Activated T-helper 2 cell treated with anti-CD3 and anti-CD28 coated beads, Interferon-gamma antibody, Interleukin-2, Interleukin-4, amounts not matched to agents 10 μg/mL and 5 μg/mL and 100 μg/mL, durations not matched to agents 14 hours and 24 hours and 36 hours (primary cell): ENCODE data around the gene TOR2A. TPM values are rescaled to one million over a fixed set of nuclear protein-coding genes. Genes with fewer than 3 reads are reported as not detected.
"Not testable (repeated sequence)": the region's sequence is repeated elsewhere in the genome, so short reads cannot be mapped to it uniquely, and the experiment has no call there.

Experiments
- DNase-seq: peaks from one replicate; pipeline ENCODE4 v3.0.0; 2021; ENCODE audit warnings: low spot score
- H3K27ac Mint-ChIP-seq: one replicate; pipeline ENCODE4 v1.8.0; 2021; ENCODE audit warnings: mixed read lengths
- H3K27me3 Mint-ChIP-seq: one replicate; pipeline ENCODE4 v1.8.0; 2021; ENCODE audit warnings: low read depth, mixed read lengths
- H3K36me3 Mint-ChIP-seq: one replicate; pipeline ENCODE4 v1.8.0; 2021; ENCODE audit warnings: low read depth, mixed read lengths
- H3K4me1 Mint-ChIP-seq: one replicate; pipeline ENCODE4 v1.8.0; 2021; ENCODE audit warnings: low read depth, mixed read lengths
- H3K4me3 Mint-ChIP-seq: one replicate; pipeline ENCODE4 v1.8.0; 2021; ENCODE audit warnings: low read depth, mild to moderate bottlenecking, moderate library complexity, mixed read lengths
- H3K9me3 Mint-ChIP-seq: one replicate; pipeline ENCODE4 v1.8.0; 2021; ENCODE audit warnings: mixed read lengths
- intact Hi-C: fragments of 100-400 bp; cut with micrococcal nuclease; formaldehyde crosslinking; loops from one replicate; pipeline ENCODE4 v1.15.1; 2023
- total RNA-seq: library from RNA; stranded (reverse); gene quantifications from 2 replicates; pipeline ENCODE4 v1.2.3, GENCODE V29; 2022

Gene TOR2A
- total RNA-seq, 1 donor from 2014 or later: 20.2 TPM

- H3K4me3 Mint-ChIP-seq: no peak overlapping the region
- DNase-seq: no peak
- H3K36me3 Mint-ChIP-seq: peaks cover 61% of the 10 kb centered on the region
- intact Hi-C loops: no loop called here
- H3K9me3 Mint-ChIP-seq: no peaks in the 10 kb centered on the region
- peak overlapping the region; percentile 39 for H3K27ac Mint-ChIP-seq
- no peaks in the 10 kb centered on the region for H3K27me3 Mint-ChIP-seq
- H3K4me1 Mint-ChIP-seq: peaks cover 40% of the 10 kb centered on the region
Measured at GRCh38 chr9:127763918-127764384, 28.9 kb upstream of the TOR2A start.

- Mint-ChIP-seq H3K4me1 (peaks cover 28% of the 10 kb centered on the region), H3K36me3 (peaks cover 57% of the 10 kb centered on the region), H3K9me3 (no peaks in the 10 kb centered on the region), H3K27ac (no peak overlapping the region), H3K27me3 (no peaks in the 10 kb centered on the region), H3K4me3 (no peak overlapping the region)
- intact Hi-C loops: no loop called here
- DNase-seq: no peak
Measured at GRCh38 chr9:127762111-127762676, 27.1 kb upstream of the TOR2A start.

GRCh38 chr9:127761491-127761956 lies 26.4 kb upstream of the TOR2A start:
- DNase-seq: no peak
- no peaks in the 10 kb centered on the region for H3K9me3 Mint-ChIP-seq
- peaks cover 50% of the 10 kb centered on the region for H3K36me3 Mint-ChIP-seq
- H3K27me3 Mint-ChIP-seq: no peaks in the 10 kb centered on the region
- no peak overlapping the region for H3K27ac Mint-ChIP-seq
- no peak overlapping the region for H3K4me3 Mint-ChIP-seq
- intact Hi-C loops: no loop called here
- H3K4me1 Mint-ChIP-seq: peaks cover 24% of the 10 kb centered on the region

- no peak overlapping the region for H3K27ac Mint-ChIP-seq
Measured at GRCh38 chr9:127761061-127761460, 26.0 kb upstream of the TOR2A start.

GRCh38 chr9:127758843-127759242 lies 23.7 kb upstream of the TOR2A start:
- Mint-ChIP-seq H3K27ac (peak overlapping the region; percentile 25), H3K36me3 (peaks cover 24% of the 10 kb centered on the region), H3K4me1 (peaks cover 4% of the 10 kb centered on the region), H3K27me3 (no peaks in the 10 kb centered on the region), H3K4me3 (no peak overlapping the region), H3K9me3 (no peaks in the 10 kb centered on the region)
- intact Hi-C loops: no loop called here
- DNase-seq: no peak

More at GRCh38 chr9:127761061-127761460, 26.0 kb upstream of the TOR2A start:
- Mint-ChIP-seq H3K27me3 (no peaks in the 10 kb centered on the region), H3K9me3 (no peaks in the 10 kb centered on the region), H3K4me1 (peaks cover 19% of the 10 kb centered on the region), H3K36me3 (peaks cover 45% of the 10 kb centered on the region), H3K4me3 (no peak overlapping the region)
- no peak for DNase-seq
- intact Hi-C loops: no loop called here

GRCh38 chr9:127756776-127757175 lies 21.7 kb upstream of the TOR2A start:
- H3K9me3 Mint-ChIP-seq, H3K4me1 Mint-ChIP-seq, H3K27ac Mint-ChIP-seq, DNase-seq, intact Hi-C loops, H3K27me3 Mint-ChIP-seq, H3K4me3 Mint-ChIP-seq: not testable (repeated sequence)
- H3K36me3 Mint-ChIP-seq: peaks cover 13% of the 10 kb centered on the region

- no peaks in the 10 kb centered on the region for H3K9me3 Mint-ChIP-seq
- no peak for DNase-seq
- H3K27me3 Mint-ChIP-seq: no peaks in the 10 kb centered on the region
- no peak overlapping the region for H3K4me3 Mint-ChIP-seq
- no peak overlapping the region for H3K27ac Mint-ChIP-seq
- peaks cover 4% of the 10 kb centered on the region for H3K4me1 Mint-ChIP-seq
- peaks cover 18% of the 10 kb centered on the region for H3K36me3 Mint-ChIP-seq
- intact Hi-C loops: no loop called here
Measured at GRCh38 chr9:127756233-127756632, 21.1 kb upstream of the TOR2A start.

GRCh38 chr9:127755061-127756060 lies 20.3 kb upstream of the TOR2A start:
- intact Hi-C loops: no loop called here
- no peak overlapping the region for H3K27ac Mint-ChIP-seq
- H3K9me3 Mint-ChIP-seq: no peaks in the 10 kb centered on the region
- no peak for DNase-seq
- no peaks in the 10 kb centered on the region for H3K27me3 Mint-ChIP-seq
- peaks cover 4% of the 10 kb centered on the region for H3K4me1 Mint-ChIP-seq
- no peak overlapping the region for H3K4me3 Mint-ChIP-seq
- peaks cover 22% of the 10 kb centered on the region for H3K36me3 Mint-ChIP-seq

GRCh38 chr9:127754099-127755060 lies 19.3 kb upstream of the TOR2A start:
- H3K4me1 Mint-ChIP-seq: peaks cover 4% of the 10 kb centered on the region

GRCh38 chr9:127753622-127754021 lies 18.5 kb upstream of the TOR2A start:
- peaks cover 27% of the 10 kb centered on the region for H3K36me3 Mint-ChIP-seq
- no peaks in the 10 kb centered on the region for H3K27me3 Mint-ChIP-seq
- no peak for DNase-seq
- no peak overlapping the region for H3K27ac Mint-ChIP-seq
- H3K4me1 Mint-ChIP-seq: peaks cover 1% of the 10 kb centered on the region
- intact Hi-C loops: no loop called here
- no peak overlapping the region for H3K4me3 Mint-ChIP-seq
- no peaks in the 10 kb centered on the region for H3K9me3 Mint-ChIP-seq

More at GRCh38 chr9:127754099-127755060, 19.3 kb upstream of the TOR2A start:
- DNase-seq: no peak
- intact Hi-C loops: no loop called here
- Mint-ChIP-seq H3K36me3 (peaks cover 25% of the 10 kb centered on the region), H3K4me3 (no peak overlapping the region), H3K27ac (no peak overlapping the region), H3K27me3 (no peaks in the 10 kb centered on the region), H3K9me3 (no peaks in the 10 kb centered on the region)

GRCh38 chr9:127753148-127753547 lies 18.1 kb upstream of the TOR2A start:
- H3K4me1 Mint-ChIP-seq: no peaks in the 10 kb centered on the region
- H3K27me3 Mint-ChIP-seq: no peaks in the 10 kb centered on the region
- intact Hi-C loops: no loop called here
- H3K27ac Mint-ChIP-seq: no peak overlapping the region
- H3K4me3 Mint-ChIP-seq: no peak overlapping the region
- no peaks in the 10 kb centered on the region for H3K9me3 Mint-ChIP-seq
- DNase-seq: no peak
- H3K36me3 Mint-ChIP-seq: peaks cover 29% of the 10 kb centered on the region
